GM20000 (cell line): ENCODE results near the gene ARPP19.
"Not testable (repeated sequence)": the region's sequence is repeated elsewhere in the genome, so short reads cannot be mapped to it uniquely, and the experiment has no call there.

Source experiments
- DNase-seq: peaks from one replicate; pipeline ENCODE4 v3.0.0; 2012; ENCODE audit warnings: low spot score
- TF ChIP-seq, protein P1 (sequence below): IDR thresholded peaks from 2 replicates; pipeline ENCODE4 v1.5.1; 2012; ENCODE audit warnings: mild to moderate bottlenecking, control low read depth; ENCODE audit errors: extremely low read depth, missing control alignments

Gene ARPP19, protein sequence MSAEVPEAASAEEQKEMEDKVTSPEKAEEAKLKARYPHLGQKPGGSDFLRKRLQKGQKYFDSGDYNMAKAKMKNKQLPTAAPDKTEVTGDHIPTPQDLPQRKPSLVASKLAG

DNA sequence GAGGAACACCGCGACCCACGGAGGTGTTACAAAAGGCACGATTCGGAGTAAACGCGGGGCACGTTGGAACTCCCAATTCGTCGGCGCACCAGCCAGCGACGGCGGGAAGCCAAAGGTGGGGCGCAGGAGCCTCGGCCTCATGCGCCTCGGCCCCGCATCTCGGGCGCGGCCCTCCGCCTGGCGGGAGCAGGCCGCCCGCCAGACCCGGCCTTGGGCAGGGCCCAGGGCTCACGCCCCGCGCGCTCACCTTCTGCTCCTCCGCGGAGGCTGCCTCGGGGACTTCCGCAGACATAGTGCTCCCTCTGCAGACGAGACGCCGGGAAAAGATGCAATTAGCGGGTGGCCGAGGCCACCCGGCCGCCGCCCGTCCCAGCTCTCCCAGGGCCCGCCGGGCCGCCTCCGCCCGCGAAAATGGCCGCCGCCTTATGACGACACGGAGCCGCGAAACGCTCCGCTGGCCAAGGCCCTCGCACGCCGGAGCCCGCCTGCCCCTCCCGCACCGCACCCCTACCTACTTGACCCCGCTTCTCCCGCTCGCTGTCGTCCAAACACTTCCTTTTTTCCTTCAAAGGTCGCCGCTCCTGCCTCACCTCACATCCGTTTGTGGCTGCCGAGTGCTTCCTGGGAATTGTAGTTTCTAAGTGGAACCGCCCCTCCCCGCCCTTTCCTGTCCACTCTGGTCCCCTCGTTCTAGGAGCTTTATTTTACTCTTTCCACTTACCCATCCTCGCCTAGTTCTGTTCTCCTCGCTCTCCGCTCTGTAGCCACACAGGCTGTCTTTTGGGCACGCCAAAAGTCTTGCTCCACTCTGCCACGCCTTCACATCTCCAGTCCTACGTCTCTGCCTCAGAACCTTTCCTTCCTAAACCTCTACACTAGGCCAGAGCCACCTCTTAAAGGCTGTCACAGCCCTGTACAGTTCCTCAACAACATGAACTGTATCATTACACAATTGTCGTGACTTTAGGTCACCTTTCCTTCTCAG lies at the start of gene ARPP19:
ARPP19 (minus strand) TSS at position 430 of the 985 bp plus-strand sequence; CDS start at position 292, 138 bp downstream.
- TF ChIP-seq, protein P1, sequence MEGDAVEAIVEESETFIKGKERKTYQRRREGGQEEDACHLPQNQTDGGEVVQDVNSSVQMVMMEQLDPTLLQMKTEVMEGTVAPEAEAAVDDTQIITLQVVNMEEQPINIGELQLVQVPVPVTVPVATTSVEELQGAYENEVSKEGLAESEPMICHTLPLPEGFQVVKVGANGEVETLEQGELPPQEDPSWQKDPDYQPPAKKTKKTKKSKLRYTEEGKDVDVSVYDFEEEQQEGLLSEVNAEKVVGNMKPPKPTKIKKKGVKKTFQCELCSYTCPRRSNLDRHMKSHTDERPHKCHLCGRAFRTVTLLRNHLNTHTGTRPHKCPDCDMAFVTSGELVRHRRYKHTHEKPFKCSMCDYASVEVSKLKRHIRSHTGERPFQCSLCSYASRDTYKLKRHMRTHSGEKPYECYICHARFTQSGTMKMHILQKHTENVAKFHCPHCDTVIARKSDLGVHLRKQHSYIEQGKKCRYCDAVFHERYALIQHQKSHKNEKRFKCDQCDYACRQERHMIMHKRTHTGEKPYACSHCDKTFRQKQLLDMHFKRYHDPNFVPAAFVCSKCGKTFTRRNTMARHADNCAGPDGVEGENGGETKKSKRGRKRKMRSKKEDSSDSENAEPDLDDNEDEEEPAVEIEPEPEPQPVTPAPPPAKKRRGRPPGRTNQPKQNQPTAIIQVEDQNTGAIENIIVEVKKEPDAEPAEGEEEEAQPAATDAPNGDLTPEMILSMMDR = peak; percentile 8

DNA sequence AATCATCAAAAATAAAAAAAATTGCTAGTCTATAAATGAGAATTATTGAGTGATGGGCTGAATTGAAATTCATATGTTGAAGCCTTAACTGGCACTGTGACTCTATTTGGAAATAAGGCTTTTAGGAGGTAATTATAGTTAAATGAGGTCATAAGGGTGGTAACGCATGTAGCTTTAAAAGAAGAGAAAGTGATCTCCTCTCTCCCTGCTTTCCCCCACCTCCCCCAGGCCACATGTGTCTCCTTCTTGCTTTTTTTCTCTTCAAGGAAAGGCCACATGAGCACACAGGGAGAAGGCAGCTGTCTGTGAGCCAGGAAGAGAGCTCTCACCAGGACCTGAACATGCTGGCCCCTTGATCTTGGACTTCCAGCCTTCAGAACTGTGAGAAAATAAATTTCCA lies 48.2 kb upstream of the ARPP19 start:
- no peak for DNase-seq
- TF ChIP-seq, protein P1 = no peak

More for the DNA sequence above, at the start of gene ARPP19:
- peak; percentile 90 for DNase-seq

DNA sequence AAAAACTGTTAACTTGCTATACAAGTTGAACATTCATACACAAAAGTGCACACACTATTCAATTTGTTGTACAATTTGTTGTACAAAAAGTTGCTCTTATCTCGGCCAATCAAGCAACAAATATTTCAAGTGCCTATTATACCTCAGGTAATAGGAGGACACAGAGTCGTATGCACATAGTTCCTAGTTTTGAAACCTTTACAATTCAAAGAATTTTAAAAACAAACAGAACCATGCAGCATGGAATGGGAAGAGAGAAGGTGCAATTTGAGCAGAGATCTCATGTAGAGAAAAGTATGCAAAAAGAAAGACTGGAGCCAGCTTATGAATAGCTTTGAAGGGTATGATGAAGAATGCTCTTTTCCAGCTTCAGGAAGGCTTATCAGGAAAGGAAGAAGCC lies 46.5 kb upstream of the ARPP19 start:
- TF ChIP-seq, protein P1 = no peak
- no peak for DNase-seq

DNA sequence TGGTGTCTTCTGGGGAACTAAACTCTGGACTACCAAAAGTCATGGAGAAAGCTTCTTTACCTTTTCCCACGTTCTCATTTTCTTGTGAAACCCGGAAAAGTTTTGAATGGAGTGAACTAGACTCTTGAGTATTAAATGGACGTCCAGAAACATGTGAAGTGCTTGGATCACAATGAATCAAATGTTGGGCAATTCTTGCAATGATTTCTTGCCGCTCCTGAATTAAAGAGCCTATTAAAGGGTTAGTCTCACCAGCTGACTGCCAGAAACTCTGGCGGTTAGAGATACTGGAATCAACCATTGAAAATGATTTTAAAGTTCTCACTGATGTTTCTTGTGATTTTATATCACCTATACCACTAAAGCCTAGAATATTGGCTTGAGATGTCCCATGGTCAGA lies 40.8 kb upstream of the ARPP19 start:
- no peak for DNase-seq
- TF ChIP-seq, protein P1 = no peak

DNA sequence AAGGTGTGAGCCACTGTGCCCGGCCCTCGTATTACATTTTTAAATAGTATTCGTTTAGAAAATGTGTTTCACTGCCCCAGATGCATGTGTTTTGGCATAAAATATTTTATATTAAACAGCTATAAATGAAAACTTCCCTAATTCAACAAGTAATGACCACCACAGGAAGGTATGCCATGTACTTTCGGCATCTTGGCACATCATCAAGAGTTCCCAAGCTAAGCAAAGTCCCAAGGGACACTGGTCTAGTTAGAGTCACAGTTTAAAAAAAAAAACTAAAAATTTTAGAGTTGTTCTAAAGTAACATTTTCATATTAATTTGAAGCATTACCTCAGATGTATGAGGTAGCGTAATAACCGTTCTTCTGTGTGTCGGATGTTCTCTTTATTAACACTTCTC lies 15.6 kb upstream of the ARPP19 start:
- TF ChIP-seq, protein P1 = no peak
- no peak for DNase-seq

DNA sequence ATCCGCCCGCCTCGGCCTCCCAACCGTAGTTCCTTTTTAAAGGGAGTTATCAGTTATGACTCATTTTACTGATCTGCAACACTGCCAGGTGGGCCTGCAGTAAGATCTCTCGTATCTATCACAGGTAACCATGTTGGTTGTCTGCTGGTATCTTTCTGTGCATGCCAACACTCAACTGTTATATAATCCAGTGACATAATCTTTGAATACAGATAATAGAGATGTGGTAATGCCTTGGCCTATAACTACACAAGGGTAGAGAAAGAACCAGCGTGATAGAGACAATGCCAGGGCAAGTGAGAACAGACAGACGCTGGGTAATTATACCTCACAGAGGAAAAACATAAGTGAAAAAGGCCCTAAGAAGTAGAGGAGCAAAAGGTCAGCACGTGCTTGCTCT lies 11.0 kb upstream of the ARPP19 start:
- TF ChIP-seq, protein P1 = no peak
- no peak for DNase-seq

DNA sequence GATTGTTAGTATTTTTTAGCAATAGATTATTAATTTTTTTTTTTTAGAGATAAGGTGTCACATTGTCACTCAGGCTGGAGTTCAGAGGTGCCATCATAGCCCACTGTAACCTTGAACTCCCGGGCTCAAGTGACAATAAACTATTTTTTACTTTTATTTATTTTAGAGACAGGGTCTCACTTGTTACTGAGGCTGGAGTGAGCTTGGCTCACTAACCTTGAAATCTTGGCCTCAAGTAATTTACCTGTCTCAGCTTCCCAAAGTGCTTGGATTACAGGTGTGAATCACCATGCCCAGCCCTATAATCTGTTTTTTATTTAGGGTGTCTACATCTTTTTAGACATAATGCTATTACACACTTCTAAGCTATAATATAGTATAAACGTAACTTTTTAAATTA lies 7.9 kb upstream of the ARPP19 start:
- TF ChIP-seq, protein P1 = no peak
- no peak for DNase-seq

DNA sequence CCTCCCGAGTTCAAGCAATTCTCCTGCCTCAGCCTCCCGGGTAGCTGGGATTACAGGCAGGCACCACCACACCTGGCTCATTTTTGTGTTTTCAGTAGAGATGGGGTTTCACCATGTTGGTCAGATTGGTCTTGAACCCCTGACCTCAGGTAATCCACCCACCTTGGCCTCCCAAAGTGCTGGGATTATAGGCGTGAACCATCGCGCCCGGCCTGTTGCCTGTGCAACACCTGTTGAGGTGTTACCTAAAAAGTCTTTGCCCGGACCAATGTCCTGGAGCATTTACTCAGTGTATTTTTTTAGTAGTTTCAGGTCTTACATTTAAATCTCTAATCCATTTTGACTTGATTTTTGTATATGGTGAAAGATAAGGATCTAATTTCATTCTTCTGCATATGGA lies 6.7 kb upstream of the ARPP19 start:
- DNase-seq = not testable (repeated sequence)
